H9 (cell line): ENCODE measurements around the gene SLC25A14. TPM values are rescaled to one million over a fixed set of nuclear protein-coding genes. Genes with fewer than 3 reads are reported as not detected.

Experiments used
- DNase-seq: peaks from one replicate; pipeline ENCODE4 v3.0.0-alpha.2; 2017
- H2AFZ ChIP-seq: one replicate; pipeline ENCODE4 v1.6.1; 2013; ENCODE audit warnings: mild to moderate bottlenecking, low read length, control low read depth, moderate library complexity
- H2AK5ac ChIP-seq: 2 replicates; pipeline ENCODE4 v1.6.1; 2013; ENCODE audit warnings: low read length, control low read depth, mixed read lengths; ENCODE audit not compliant: insufficient read length
- H2BK120ac ChIP-seq: one replicate; pipeline ENCODE4 v1.6.1; 2013; ENCODE audit warnings: low read depth, mild to moderate bottlenecking, low read length, control low read depth, inconsistent platforms; ENCODE audit not compliant: poor library complexity, severe bottlenecking
- H2BK12ac ChIP-seq: 2 replicates; pipeline ENCODE4 v1.6.1; 2013; ENCODE audit warnings: low read length, control low read depth, mixed read lengths, low read depth; ENCODE audit not compliant: insufficient read length
- H2BK15ac ChIP-seq: 2 replicates; pipeline ENCODE4 v1.6.1; 2013; ENCODE audit warnings: low read depth, low read length, control low read depth
- H2BK20ac ChIP-seq: one replicate; pipeline ENCODE4 v1.6.1; 2013; ENCODE audit warnings: low read depth, mild to moderate bottlenecking, low read length, control low read depth, inconsistent platforms; ENCODE audit not compliant: poor library complexity, severe bottlenecking
- H2BK5ac ChIP-seq: 2 replicates; pipeline ENCODE4 v1.6.1; 2013; ENCODE audit warnings: low read length, control low read depth, mixed read lengths; ENCODE audit not compliant: insufficient read length
- H3K14ac ChIP-seq: 2 replicates; pipeline ENCODE4 v1.6.1; 2013; ENCODE audit warnings: low read length, control low read depth; ENCODE audit not compliant: insufficient read depth
- H3K18ac ChIP-seq: 2 replicates; pipeline ENCODE4 v1.6.1; 2013; ENCODE audit warnings: low read depth, mild to moderate bottlenecking, mixed read lengths, low read length, control low read depth; ENCODE audit not compliant: insufficient read length
- H3K23ac ChIP-seq: 2 replicates; pipeline ENCODE4 v1.6.1; 2013; ENCODE audit warnings: low read length, control low read depth, mixed read lengths, low read depth; ENCODE audit not compliant: insufficient read length
- H3K23me2 ChIP-seq: 2 replicates; pipeline ENCODE4 v1.6.1; 2013; ENCODE audit warnings: low read depth, mild to moderate bottlenecking, mixed read lengths, low read length, control low read depth; ENCODE audit not compliant: insufficient read length, poor library complexity, severe bottlenecking
- H3K27ac ChIP-seq: 2 replicates; pipeline ENCODE4 v1.5.1; 2013; ENCODE audit warnings: low read length, control low read depth, mixed read lengths, low read depth; ENCODE audit not compliant: insufficient read length
- H3K27me3 ChIP-seq: 2 replicates; pipeline ENCODE4 v1.6.1; 2013; ENCODE audit warnings: low read length, control low read depth, inconsistent platforms; ENCODE audit not compliant: insufficient read depth
- H3K4ac ChIP-seq: 2 replicates; pipeline ENCODE4 v1.6.1; 2013; ENCODE audit warnings: low read depth, mild to moderate bottlenecking, control low read depth, inconsistent platforms, low read length, moderate library complexity
- H3K4me1 ChIP-seq: 2 replicates; pipeline ENCODE4 v1.6.1; 2013; ENCODE audit warnings: low read length, control low read depth, inconsistent platforms; ENCODE audit not compliant: insufficient read depth
- H3K4me2 ChIP-seq: 2 replicates; pipeline ENCODE4 v1.6.1; 2013; ENCODE audit warnings: low read length, control low read depth, mixed read lengths; ENCODE audit not compliant: insufficient read length, insufficient read depth
- H3K56ac ChIP-seq: 2 replicates; pipeline ENCODE4 v1.6.1; 2013; ENCODE audit warnings: low read depth, mild to moderate bottlenecking, mixed read lengths, low read length, control low read depth; ENCODE audit not compliant: insufficient read length
- H3K79me1 ChIP-seq: 2 replicates; pipeline ENCODE4 v1.6.1; 2013; ENCODE audit warnings: low read depth, mild to moderate bottlenecking, moderate library complexity, low read length, control low read depth, inconsistent platforms; ENCODE audit not compliant: insufficient read depth, poor library complexity, severe bottlenecking
- H3K79me2 ChIP-seq: 2 replicates; pipeline ENCODE4 v1.6.1; 2013; ENCODE audit warnings: low read length, control low read depth, inconsistent platforms; ENCODE audit not compliant: insufficient read depth
- H3K9ac ChIP-seq: 2 replicates; pipeline ENCODE4 v1.6.1; 2013; ENCODE audit warnings: low read length, control low read depth, mixed read lengths; ENCODE audit not compliant: insufficient read length; ENCODE audit errors: extremely low read depth
- H3K9me3 ChIP-seq: one replicate; pipeline ENCODE4 v1.6.1; 2013; ENCODE audit warnings: low read depth, low read length, inconsistent platforms; ENCODE audit not compliant: control insufficient read depth
- H3T11ph ChIP-seq: one replicate; pipeline ENCODE4 v1.6.1; 2013; ENCODE audit warnings: mild to moderate bottlenecking, low read length, control low read depth, inconsistent platforms
- H4K20me1 ChIP-seq: one replicate; pipeline ENCODE4 v1.6.1; 2013; ENCODE audit not compliant: control insufficient read depth, insufficient read length, insufficient read depth
- H4K5ac ChIP-seq: 2 replicates; pipeline ENCODE4 v1.6.1; 2013; ENCODE audit warnings: low read depth, mild to moderate bottlenecking, mixed read lengths, low read length, control low read depth; ENCODE audit not compliant: insufficient read length
- H4K8ac ChIP-seq: replicated peaks from 2 replicates; pipeline ENCODE4 v1.6.1; 2013; ENCODE audit warnings: low read length, control low read depth, mixed read lengths, low read depth; ENCODE audit not compliant: insufficient read length
- H4K91ac ChIP-seq: 2 replicates; pipeline ENCODE4 v1.6.1; 2013; ENCODE audit warnings: low read depth, mild to moderate bottlenecking, moderate library complexity, mixed read lengths, low read length, control low read depth; ENCODE audit not compliant: insufficient read length
- H3K27ac Mint-ChIP-seq, 3 experiments: 2 replicates in 2 of 3; 3 replicates in 1 of 3; pipeline ENCODE4 v1.8.0; 2020 to 2021; ENCODE audit warnings: mixed read lengths in 3 of 3, mild to moderate bottlenecking in 1 of 3, moderate library complexity in 1 of 3
- H3K27me3 Mint-ChIP-seq: 2 replicates; pipeline ENCODE4 v1.8.0; 2021; ENCODE audit warnings: low read depth, mild to moderate bottlenecking, moderate library complexity, mixed read lengths
- H3K36me3 Mint-ChIP-seq, 3 experiments: 2 replicates in 2 of 3; 3 replicates in 1 of 3; pipeline ENCODE4 v1.8.0; 2020 to 2021; ENCODE audit warnings: low read depth in 3 of 3, mixed read lengths in 3 of 3; ENCODE audit not compliant: insufficient read depth in 1 of 3
- H3K4me1 Mint-ChIP-seq, 2 experiments: 2 replicates each; pipeline ENCODE4 v1.8.0; 2020; ENCODE audit warnings: mixed read lengths in 2 of 2
- H3K4me3 Mint-ChIP-seq, 2 experiments: 2 replicates in 1 of 2; 3 replicates in 1 of 2; pipeline ENCODE4 v1.8.0; 2020 to 2021; ENCODE audit warnings: mild to moderate bottlenecking in 2 of 2, mixed read lengths in 2 of 2, moderate library complexity in 1 of 2
- H3K9me3 Mint-ChIP-seq, 2 experiments: 2 replicates in 1 of 2; 3 replicates in 1 of 2; pipeline ENCODE4 v1.8.0; 2020; ENCODE audit warnings: mild to moderate bottlenecking in 2 of 2, mixed read lengths in 2 of 2, moderate library complexity in 1 of 2
- WGBS: extraction: QIAGEN DNeasy Blood & Tissue Kit; methylation state at CpG from one replicate; pipeline ENCODE4 v1.1.7; 2013; ENCODE audit warnings: missing lambda C conversion rate, low lambda C conversion rate, mixed read lengths; ENCODE audit not compliant: insufficient read length; ENCODE audit errors: extremely low coverage; 5-methylcytosine and 5-hydroxymethylcytosine counted together
- total RNA-seq: library from RNA; stranded (reverse); gene quantifications from 2 replicates; pipeline ENCODE4 v1.2.1, GENCODE V29; 2021
- TF ChIP-seq, protein P1 (sequence below): fragments of 200-600 bp; sonication (generic); conservative IDR thresholded peaks from 3 replicates; pipeline ENCODE4 v1.8.0; 2021; ENCODE audit warnings: antibody characterized with exemption, mild to moderate bottlenecking

Gene SLC25A14
- total RNA-seq, 1 experiment from 2014 or later: 12.7 TPM

DNA sequence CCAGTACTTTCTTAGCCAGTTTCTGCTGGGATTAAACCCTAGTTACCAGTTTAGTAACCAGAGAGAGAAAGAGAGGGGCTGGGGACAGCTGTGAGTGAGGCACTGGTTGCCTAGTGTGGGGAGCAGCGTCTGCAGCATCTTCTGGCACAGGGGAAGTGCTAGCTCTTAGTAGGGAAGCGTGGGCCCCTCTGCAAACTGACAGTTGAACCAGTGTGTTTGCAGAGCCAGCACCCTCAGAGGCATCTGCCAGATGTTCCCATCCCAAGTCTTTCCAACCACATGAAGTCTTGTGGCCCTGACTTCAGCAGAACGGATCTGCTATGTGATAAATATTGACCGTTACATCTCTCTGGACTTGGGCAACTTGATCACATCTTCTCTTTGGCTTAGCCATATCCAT, 77.1 kb downstream of the SLC25A14 start:
- H2BK120ac ChIP-seq: no peak overlapping the region
- H3T11ph ChIP-seq: no peak overlapping the region
- DNase-seq: no peak
- no peaks in the 10 kb centered on the region for H3K9me3 ChIP-seq
- no peak overlapping the region for H3K4me2 ChIP-seq
- no peak overlapping the region for H3K9ac ChIP-seq
- H3K23ac ChIP-seq: no peak overlapping the region
- no peaks in the 10 kb centered on the region for H3K27me3 ChIP-seq
- no peak overlapping the region for H3K27ac ChIP-seq
- peaks cover 0 to 21% (median 10%) of the 10 kb centered on the region in 3 experiments; a peak in 6 of 7 replicates for H3K36me3 Mint-ChIP-seq
- no peak overlapping the region for H2BK15ac ChIP-seq
- H3K79me2 ChIP-seq: no peaks in the 10 kb centered on the region
- H3K14ac ChIP-seq: no peak overlapping the region
- H3K56ac ChIP-seq: no peak overlapping the region
- no peak overlapping the region for H4K8ac ChIP-seq
- H2AK5ac ChIP-seq: no peak overlapping the region
- H2BK20ac ChIP-seq: no peak overlapping the region
- no peak overlapping the region for H3K4me3 Mint-ChIP-seq
- no CpG with 5 or more reads among the region's 4 CpGs for WGBS
- H3K18ac ChIP-seq: no peak overlapping the region
- H3K23me2 ChIP-seq: no peaks in the 10 kb centered on the region
- no peak overlapping the region for H2AFZ ChIP-seq
- H4K5ac ChIP-seq: no peak overlapping the region
- peaks cover 0 to 40% of the 10 kb centered on the region in 2 experiments; a peak in 2 of 5 replicates for H3K9me3 Mint-ChIP-seq
- H3K4ac ChIP-seq: no peak overlapping the region
- H4K91ac ChIP-seq: no peak overlapping the region
- no peak overlapping the region for H3K27ac Mint-ChIP-seq
- H4K20me1 ChIP-seq: no peaks in the 10 kb centered on the region
- peaks cover 2% of the 10 kb centered on the region; the same call in 1 of the 2 replicates for H3K4me1 ChIP-seq
- H3K79me1 ChIP-seq: no peaks in the 10 kb centered on the region
- no peaks in the 10 kb centered on the region; the same call in 1 of the 2 replicates for H3K27me3 Mint-ChIP-seq
- TF ChIP-seq, protein P1, sequence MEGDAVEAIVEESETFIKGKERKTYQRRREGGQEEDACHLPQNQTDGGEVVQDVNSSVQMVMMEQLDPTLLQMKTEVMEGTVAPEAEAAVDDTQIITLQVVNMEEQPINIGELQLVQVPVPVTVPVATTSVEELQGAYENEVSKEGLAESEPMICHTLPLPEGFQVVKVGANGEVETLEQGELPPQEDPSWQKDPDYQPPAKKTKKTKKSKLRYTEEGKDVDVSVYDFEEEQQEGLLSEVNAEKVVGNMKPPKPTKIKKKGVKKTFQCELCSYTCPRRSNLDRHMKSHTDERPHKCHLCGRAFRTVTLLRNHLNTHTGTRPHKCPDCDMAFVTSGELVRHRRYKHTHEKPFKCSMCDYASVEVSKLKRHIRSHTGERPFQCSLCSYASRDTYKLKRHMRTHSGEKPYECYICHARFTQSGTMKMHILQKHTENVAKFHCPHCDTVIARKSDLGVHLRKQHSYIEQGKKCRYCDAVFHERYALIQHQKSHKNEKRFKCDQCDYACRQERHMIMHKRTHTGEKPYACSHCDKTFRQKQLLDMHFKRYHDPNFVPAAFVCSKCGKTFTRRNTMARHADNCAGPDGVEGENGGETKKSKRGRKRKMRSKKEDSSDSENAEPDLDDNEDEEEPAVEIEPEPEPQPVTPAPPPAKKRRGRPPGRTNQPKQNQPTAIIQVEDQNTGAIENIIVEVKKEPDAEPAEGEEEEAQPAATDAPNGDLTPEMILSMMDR: no peak
- H3K4me1 Mint-ChIP-seq: peaks cover 6 to 16% of the 10 kb centered on the region in 2 experiments
- no peak overlapping the region for H2BK5ac ChIP-seq
- no peak overlapping the region for H2BK12ac ChIP-seq
